Glutamatergic neuron (in vitro differentiated cells): Measurements from ENCODE around the gene DOCK9. TPM values are rescaled to one million over a fixed set of nuclear protein-coding genes. Genes with fewer than 3 reads are reported as not detected.
"Not testable (repeated sequence)": the region's sequence is repeated elsewhere in the genome, so short reads cannot be mapped to it uniquely, and the experiment has no call there.

Experiments
- DNase-seq: peaks from one replicate; pipeline ENCODE4 v3.0.0; 2022
- H3K27ac Mint-ChIP-seq: one replicate; pipeline ENCODE4 v1.8.0; 2020; ENCODE audit warnings: mild to moderate bottlenecking, mixed read lengths, inconsistent platforms; ENCODE audit not compliant: unreplicated experiment
- H3K27me3 Mint-ChIP-seq: one replicate; pipeline ENCODE4 v1.8.0; 2020; ENCODE audit warnings: mild to moderate bottlenecking, moderate library complexity, mixed read lengths, inconsistent platforms; ENCODE audit not compliant: unreplicated experiment
- H3K36me3 Mint-ChIP-seq: one replicate; pipeline ENCODE4 v1.8.0; 2020; ENCODE audit warnings: mild to moderate bottlenecking, mixed read lengths, inconsistent platforms; ENCODE audit not compliant: unreplicated experiment
- H3K4me1 Mint-ChIP-seq: one replicate; pipeline ENCODE4 v1.8.0; 2020; ENCODE audit warnings: mild to moderate bottlenecking, low read depth, mixed read lengths, inconsistent platforms; ENCODE audit not compliant: unreplicated experiment
- H3K4me3 Mint-ChIP-seq: one replicate; pipeline ENCODE4 v1.8.0; 2020; ENCODE audit warnings: mild to moderate bottlenecking, mixed read lengths, inconsistent platforms; ENCODE audit not compliant: unreplicated experiment
- H3K9me3 Mint-ChIP-seq: one replicate; pipeline ENCODE4 v1.8.0; 2020; ENCODE audit warnings: mild to moderate bottlenecking, moderate library complexity, mixed read lengths, inconsistent platforms; ENCODE audit not compliant: unreplicated experiment
- CTCF ChIP-seq: fragments of 200-600 bp; sonication (generic); IDR thresholded peaks from one replicate; pipeline ENCODE4 v1.5.0; 2021; ENCODE audit not compliant: partially characterized antibody, unreplicated experiment
- total RNA-seq: library from RNA; stranded (reverse); fragmentation: NEBNext Ultra II Directional; extraction: Animal tissue kit (Norgen Biotek cat#: 25700); gene quantifications from one replicate; pipeline ENCODE4 v1.2.1, GENCODE V29; 2021; ENCODE audit not compliant: unreplicated experiment

The DOCK9 gene
- total RNA-seq, 1 donor from 2014 or later, result 4.5 TPM

- H3K4me1 Mint-ChIP-seq, result no peaks in the 10 kb centered on the region
These were observed 216.5 kb downstream of the DOCK9 start for GRCh38 chr13:98761126-98761985.

GRCh38 chr13:98755729-98756128, 222.1 kb downstream of the DOCK9 start:
- Mint-ChIP-seq H3K27ac (no peak overlapping the region), H3K36me3 (peaks cover 12% of the 10 kb centered on the region), H3K27me3 (peaks cover 17% of the 10 kb centered on the region), H3K4me1 (peaks cover 1% of the 10 kb centered on the region), H3K9me3 (no peaks in the 10 kb centered on the region), H3K4me3 (no peak overlapping the region)
- no peak for DNase-seq
- no peak for TF ChIP-seq CTCF

More at GRCh38 chr13:98761126-98761985, 216.5 kb downstream of the DOCK9 start:
- Mint-ChIP-seq H3K36me3 (peaks cover 8% of the 10 kb centered on the region), H3K27me3 (peaks cover 2% of the 10 kb centered on the region), H3K4me3 (no peak overlapping the region), H3K27ac (no peak overlapping the region), H3K9me3 (peaks cover 1% of the 10 kb centered on the region)
- no peak for TF ChIP-seq CTCF
- DNase-seq, result no peak

- TF ChIP-seq CTCF, result no peak
- H3K4me3 Mint-ChIP-seq, result no peak overlapping the region
- peaks cover 17% of the 10 kb centered on the region for H3K27me3 Mint-ChIP-seq
- H3K27ac Mint-ChIP-seq, result no peak overlapping the region
- H3K4me1 Mint-ChIP-seq, result peaks cover 1% of the 10 kb centered on the region
- H3K36me3 Mint-ChIP-seq, result peaks cover 9% of the 10 kb centered on the region
- no peak for DNase-seq
- no peaks in the 10 kb centered on the region for H3K9me3 Mint-ChIP-seq
These were observed 222.7 kb downstream of the DOCK9 start for GRCh38 chr13:98755116-98755515.

GRCh38 chr13:98754468-98754867, 223.4 kb downstream of the DOCK9 start:
- H3K36me3 Mint-ChIP-seq, H3K9me3 Mint-ChIP-seq: not testable (repeated sequence)
- peaks cover 17% of the 10 kb centered on the region for H3K27me3 Mint-ChIP-seq

GRCh38 chr13:98752467-98753290, 225.2 kb downstream of the DOCK9 start, which contains the start of gene SLC15A1:
TSS of gene SLC15A1 (minus strand) at chr13:98752672. CDS start at chr13:98752598, 74 bp downstream.
- H3K36me3 Mint-ChIP-seq, result peaks cover 9% of the 10 kb centered on the region
- no peak for TF ChIP-seq CTCF
- peaks cover 1% of the 10 kb centered on the region for H3K4me1 Mint-ChIP-seq
- H3K4me3 Mint-ChIP-seq, result peak within 1 kb of the TSS; percentile 61
- H3K27me3 Mint-ChIP-seq, result peaks cover 18% of the 10 kb centered on the region
- DNase-seq, result no peak
- H3K9me3 Mint-ChIP-seq, result no peaks in the 10 kb centered on the region
- H3K27ac Mint-ChIP-seq, result no peak within 1 kb of the TSS

More at GRCh38 chr13:98754468-98754867, 223.4 kb downstream of the DOCK9 start:
- DNase-seq, H3K4me1 Mint-ChIP-seq, H3K27ac Mint-ChIP-seq, H3K4me3 Mint-ChIP-seq: not testable (repeated sequence)
